Measurements from ENCODE around the gene RBMS1. TPM values are rescaled to one million over a fixed set of nuclear protein-coding genes. Genes with fewer than 3 reads are reported as not detected.

Gene RBMS1
- total and polyA plus RNA-seq, 4 donors = 49.5 to 215 (median 76.3) TPM

DNA sequence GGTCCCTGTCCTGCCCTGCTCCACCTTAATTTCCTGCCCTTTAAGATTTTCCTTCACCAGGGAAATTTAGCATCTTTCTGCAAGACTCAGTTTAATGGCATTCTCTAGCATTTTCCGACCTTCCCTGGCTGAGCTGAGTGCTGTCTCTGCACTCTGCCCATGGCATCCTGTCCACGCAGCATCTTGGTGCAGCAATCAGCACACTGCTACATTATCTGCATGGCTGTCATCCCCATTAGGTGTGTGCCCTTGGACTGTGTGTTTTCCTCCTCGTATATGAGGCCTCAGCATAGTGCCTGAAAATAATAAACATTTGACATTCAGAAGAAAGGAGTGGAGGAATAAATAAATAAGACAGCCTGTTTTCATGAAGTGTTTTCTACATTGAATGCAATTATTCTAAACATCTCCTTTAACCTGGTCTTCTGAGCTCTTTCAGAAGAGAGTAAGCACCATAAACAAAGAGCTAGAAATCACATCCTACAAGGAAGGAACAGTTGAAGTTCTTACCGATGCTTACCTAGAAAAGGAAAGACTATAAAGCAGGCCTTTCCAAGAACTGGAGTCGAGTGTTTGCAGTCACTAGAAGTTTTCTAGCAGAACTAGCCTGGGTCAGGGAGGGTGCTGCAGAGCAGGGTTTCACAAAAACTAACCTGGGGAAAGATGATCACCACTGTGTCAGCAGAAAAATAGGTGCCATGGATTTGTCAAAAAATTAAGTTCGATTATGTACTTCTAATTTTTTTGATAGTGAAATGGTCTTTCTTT is 162.2 kb downstream of the RBMS1 start:
- Histone ChIP-seq H3K9me3 (ENCODE audit: control insufficient read depth in 4 of 4, insufficient read depth in 3 of 4, low read length in 3 of 4) (no peaks in the 10 kb centered on the region), H3K9ac (ENCODE audit: insufficient read depth in 1 of 2, low read length in 2 of 2) (no peak overlapping the region), H3K4me3 (no peak overlapping the region), H3K27ac (ENCODE audit: low read depth in 1 of 2, low read length in 1 of 2) (peak overlapping the region; percentile 24 to 49), H3K36me3 (ENCODE audit: control insufficient read depth in 4 of 4, insufficient read depth in 4 of 4, low read length in 4 of 4) (peaks cover 0 to 2% (median 0%) of the 10 kb centered on the region in 4 donors), H3K4me1 (ENCODE audit: control insufficient read depth in 5 of 5, insufficient read depth in 5 of 5, low read length in 5 of 5) (peaks cover 8 to 71% (median 41%) of the 10 kb centered on the region in 5 donors), H3K27me3 (ENCODE audit: control insufficient read depth in 3 of 3, insufficient read depth in 3 of 3, low read length in 2 of 3) (no peaks in the 10 kb centered on the region)
- TF ChIP-seq, protein P1, sequence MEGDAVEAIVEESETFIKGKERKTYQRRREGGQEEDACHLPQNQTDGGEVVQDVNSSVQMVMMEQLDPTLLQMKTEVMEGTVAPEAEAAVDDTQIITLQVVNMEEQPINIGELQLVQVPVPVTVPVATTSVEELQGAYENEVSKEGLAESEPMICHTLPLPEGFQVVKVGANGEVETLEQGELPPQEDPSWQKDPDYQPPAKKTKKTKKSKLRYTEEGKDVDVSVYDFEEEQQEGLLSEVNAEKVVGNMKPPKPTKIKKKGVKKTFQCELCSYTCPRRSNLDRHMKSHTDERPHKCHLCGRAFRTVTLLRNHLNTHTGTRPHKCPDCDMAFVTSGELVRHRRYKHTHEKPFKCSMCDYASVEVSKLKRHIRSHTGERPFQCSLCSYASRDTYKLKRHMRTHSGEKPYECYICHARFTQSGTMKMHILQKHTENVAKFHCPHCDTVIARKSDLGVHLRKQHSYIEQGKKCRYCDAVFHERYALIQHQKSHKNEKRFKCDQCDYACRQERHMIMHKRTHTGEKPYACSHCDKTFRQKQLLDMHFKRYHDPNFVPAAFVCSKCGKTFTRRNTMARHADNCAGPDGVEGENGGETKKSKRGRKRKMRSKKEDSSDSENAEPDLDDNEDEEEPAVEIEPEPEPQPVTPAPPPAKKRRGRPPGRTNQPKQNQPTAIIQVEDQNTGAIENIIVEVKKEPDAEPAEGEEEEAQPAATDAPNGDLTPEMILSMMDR (IDR thresholded peaks at IDR 0.05; ENCODE audit: control extremely low read depth, extremely low read depth) = no peak
- 51 to 68% methylated on average over 6 of the region's 6 CpGs for WGBS, 2 donors
- DNase-seq (no peak), ATAC-seq (ENCODE audit: insufficient read depth, low FRiP score) (no peak)

DNA sequence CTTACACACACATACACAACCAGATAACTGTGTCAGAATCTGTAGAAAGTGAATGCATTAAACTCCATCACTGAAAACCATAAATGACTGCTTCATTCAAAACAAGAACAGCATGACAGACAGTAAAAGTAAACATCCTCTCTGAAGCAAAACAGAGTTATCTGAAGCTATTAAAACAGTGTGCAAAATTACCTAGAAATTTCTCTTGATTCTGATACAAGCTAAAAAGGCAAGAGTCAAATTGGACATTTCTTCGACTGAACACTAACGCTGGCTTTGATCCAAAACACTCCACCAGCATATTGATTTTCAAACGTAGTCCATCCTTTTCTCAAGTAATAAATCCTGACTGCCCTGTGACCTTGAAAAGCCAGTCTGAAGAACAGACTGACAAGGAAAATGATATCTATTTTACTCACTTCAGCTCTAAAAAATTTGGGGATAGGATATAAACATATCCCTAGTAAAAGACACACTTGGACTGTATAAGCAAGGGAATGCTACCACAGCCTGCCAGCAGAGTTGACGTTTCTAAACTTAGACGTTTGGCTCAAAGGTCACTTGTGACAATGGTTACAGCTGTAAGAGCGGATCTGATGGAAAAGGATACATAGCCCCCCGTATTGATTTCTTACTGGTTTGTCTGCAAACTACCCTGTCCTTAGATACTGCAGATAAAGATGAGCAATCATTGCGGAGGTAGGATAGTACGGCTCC is 164.6 kb downstream of the RBMS1 start:
- Histone ChIP-seq H3K4me1 (ENCODE audit: control insufficient read depth in 5 of 5, insufficient read depth in 5 of 5, low read length in 5 of 5) (peaks cover 8 to 53% (median 23%) of the 10 kb centered on the region in 5 donors), H3K9me3 (ENCODE audit: control insufficient read depth in 4 of 4, insufficient read depth in 3 of 4, low read length in 3 of 4) (no peaks in the 10 kb centered on the region), H3K36me3 (ENCODE audit: control insufficient read depth in 4 of 4, insufficient read depth in 4 of 4, low read length in 4 of 4) (peaks cover 0 to 2% (median 0%) of the 10 kb centered on the region in 4 donors), H3K27me3 (ENCODE audit: control insufficient read depth in 3 of 3, insufficient read depth in 3 of 3, low read length in 2 of 3) (no peaks in the 10 kb centered on the region), H3K9ac (ENCODE audit: insufficient read depth in 1 of 2, low read length in 2 of 2) (peak overlapping the region in 1 of 2 donors; percentile 20), H3K4me3 (no peak overlapping the region), H3K27ac (ENCODE audit: low read depth in 1 of 2, low read length in 1 of 2) (peak overlapping the region in 1 of 2 donors; percentile 53)
- 55 to 73% methylated on average over 9 of the region's 9 CpGs for WGBS, 2 donors
- TF ChIP-seq, protein P1 (IDR thresholded peaks at IDR 0.05; ENCODE audit: control extremely low read depth, extremely low read depth) = no peak
- ATAC-seq (ENCODE audit: insufficient read depth, low FRiP score) (no peak), DNase-seq (peak; percentile 39 to 75 (median 74))

DNA sequence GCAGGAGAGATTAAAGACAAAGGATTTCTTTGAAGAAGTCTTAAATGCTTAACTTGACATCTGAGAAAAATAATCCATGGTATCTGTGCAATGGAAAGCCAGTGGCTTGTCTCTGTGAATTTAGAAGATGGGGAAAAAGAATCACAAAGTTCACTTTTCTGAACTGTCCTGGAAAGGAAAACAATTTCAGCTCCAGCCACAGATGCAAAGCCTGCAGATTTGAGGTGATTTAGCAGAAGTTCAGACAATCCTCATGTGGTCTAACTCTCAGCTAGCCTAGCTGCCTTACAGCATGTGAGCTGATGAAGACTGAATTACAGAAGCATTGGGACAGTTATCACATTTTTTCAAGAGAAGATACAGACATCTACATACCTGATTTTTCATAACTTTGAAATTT is 166.8 kb downstream of the RBMS1 start:
- ATAC-seq (ENCODE audit: insufficient read depth, low FRiP score) = no peak
- TF ChIP-seq, protein P1 (IDR thresholded peaks at IDR 0.05; ENCODE audit: control extremely low read depth, extremely low read depth) = no peak
- Histone ChIP-seq H3K36me3 (ENCODE audit: control insufficient read depth in 4 of 4, insufficient read depth in 4 of 4, low read length in 4 of 4) (peaks cover 0 to 2% (median 0%) of the 10 kb centered on the region in 4 donors), H3K4me3 (no peak overlapping the region), H3K9ac (ENCODE audit: insufficient read depth in 1 of 2, low read length in 2 of 2) (no peak overlapping the region), H3K27me3 (ENCODE audit: control insufficient read depth in 3 of 3, insufficient read depth in 3 of 3, low read length in 2 of 3) (no peaks in the 10 kb centered on the region), H3K9me3 (ENCODE audit: control insufficient read depth in 4 of 4, insufficient read depth in 3 of 4, low read length in 3 of 4) (no peaks in the 10 kb centered on the region), H3K27ac (ENCODE audit: low read depth in 1 of 2, low read length in 1 of 2) (no peak overlapping the region), H3K4me1 (ENCODE audit: control insufficient read depth in 5 of 5, insufficient read depth in 5 of 5, low read length in 5 of 5) (peaks cover 5 to 50% (median 17%) of the 10 kb centered on the region in 5 donors)
- DNase-seq = no peak

All from lung (tissue), 12 donors.